GM12878 (cell line): Measurements from ENCODE around the gene DNAJC9. TPM values are rescaled to one million over a fixed set of nuclear protein-coding genes. Genes with fewer than 3 reads are reported as not detected.

Source experiments
- CBFB ChIP-seq: IDR thresholded peaks from 2 replicates; pipeline ENCODE4 v1.6.1; 2016; ENCODE audit warnings: antibody characterized with exemption, low read depth
- CREB1 ChIP-seq: IDR thresholded peaks from 2 replicates; pipeline ENCODE4 v1.6.1; 2012; ENCODE audit warnings: low read depth, mild to moderate bottlenecking, inconsistent platforms
- EED ChIP-seq: sonication (generic); IDR thresholded peaks from 2 replicates; pipeline ENCODE4 v1.6.1; 2016; ENCODE audit warnings: antibody characterized with exemption, low read depth
- GATAD2B ChIP-seq: fragments of 450-650 bp; conservative IDR thresholded peaks from 2 replicates; pipeline ENCODE4 v1.6.1; 2017; ENCODE audit warnings: low read depth, mild to moderate bottlenecking, moderate library complexity
- HDAC6 ChIP-seq: fragments of 200-600 bp; sonication (generic); IDR thresholded peaks from one replicate; pipeline ENCODE4 v1.8.0; 2017; ENCODE audit warnings: antibody characterized with exemption; ENCODE audit not compliant: unreplicated experiment
- IKZF2 ChIP-seq, 2 experiments: fragments of 450-650 bp; IDR thresholded peaks; 2 replicates each; pipeline ENCODE4 v1.6.1; 2017; ENCODE audit warnings: mild to moderate bottlenecking in 2 of 2, moderate library complexity in 2 of 2
- KDM1A ChIP-seq: fragments of 200-600 bp; sonication (generic); IDR thresholded peaks from 2 replicates; pipeline ENCODE4 v1.6.1; 2016; ENCODE audit warnings: borderline replicate concordance
- LARP7 ChIP-seq: fragments of 450-650 bp; IDR thresholded peaks from 2 replicates; pipeline ENCODE4 v1.6.1; 2017; ENCODE audit warnings: mild to moderate bottlenecking
- MTA3 ChIP-seq: IDR thresholded peaks from 2 replicates; pipeline ENCODE4 v1.6.1; 2012; ENCODE audit warnings: low read length, inconsistent platforms, borderline replicate concordance
- NR2C1 ChIP-seq: fragments of 450-650 bp; IDR thresholded peaks from 2 replicates; pipeline ENCODE4 v1.6.1; 2017; ENCODE audit warnings: antibody characterized with exemption, mild to moderate bottlenecking, moderate library complexity
- SMAD5 ChIP-seq: IDR thresholded peaks from 2 replicates; pipeline ENCODE4 v1.6.1; 2016; ENCODE audit warnings: antibody characterized with exemption, low read depth
- SREBF1 ChIP-seq: IDR thresholded peaks from 2 replicates; pipeline ENCODE4 v1.6.1; 2012; ENCODE audit warnings: mild to moderate bottlenecking, low read length
- SREBF2 ChIP-seq: IDR thresholded peaks from 2 replicates; pipeline ENCODE4 v1.6.1; 2012; ENCODE audit warnings: mild to moderate bottlenecking, low read length
- TAF1 ChIP-seq: IDR thresholded peaks from 2 replicates; pipeline ENCODE4 v1.6.1; 2011; ENCODE audit warnings: mild to moderate bottlenecking, low read depth, low read length, borderline replicate concordance
- TCF12 ChIP-seq: IDR thresholded peaks from 2 replicates; pipeline ENCODE4 v1.6.1; 2011; ENCODE audit warnings: low read depth, mild to moderate bottlenecking, low read length
- ZNF217 ChIP-seq: fragments of 450-650 bp; IDR thresholded peaks from 2 replicates; pipeline ENCODE4 v1.6.1; 2017; ENCODE audit warnings: antibody characterized with exemption, mild to moderate bottlenecking
- polyA plus RNA-seq, 11 experiments: library from polyadenylated mRNA; depleted of rRNA in 4 of 11; unstranded in 6 of 11; stranded (reverse) in 5 of 11; fragments of >200 nt; fragmentation: Nextera tagmentation in 4 of 11; fragmentation: Illumina TruSeq in 1 of 11; extraction: Ambion mirVana in 4 of 11; extraction: Trizol in 1 of 11; gene quantifications; 1 replicate in 1 of 11; 2 replicates in 10 of 11; pipeline versions ENCODE4 v1.2.1 to v1.2.3, GENCODE V29; 2011 to 2016; ENCODE audit warnings: inconsistent platforms in 2 of 11, missing spikeins in 2 of 11, low read depth in 1 of 11
- total RNA-seq, 4 experiments: library from RNA; depleted of rRNA in 3 of 4; stranded (reverse); fragments of >200 nt in 3 of 4; fragmentation: Illumina TruSeq in 1 of 4; extraction: Trizol in 1 of 4; gene quantifications; 2 replicates each; pipeline versions ENCODE4 v1.2.1 to v1.2.3, GENCODE V29; 2013 to 2021
- TF ChIP-seq, protein P1 (sequence below): fragments of 450-650 bp; IDR thresholded peaks from 2 replicates; pipeline ENCODE4 v1.6.1; 2017; ENCODE audit warnings: mild to moderate bottlenecking
- TF ChIP-seq, protein P2 (sequence below): fragments of 150-350 bp; IDR thresholded peaks from 2 replicates; pipeline ENCODE4 v1.6.1; 2014; ENCODE audit warnings: mild to moderate bottlenecking, low read depth, low read length
- TF ChIP-seq, protein P3 (sequence below): fragments of 450-650 bp; IDR thresholded peaks from 2 replicates; pipeline ENCODE4 v1.6.1; 2017; ENCODE audit warnings: mild to moderate bottlenecking, moderate library complexity
- TF ChIP-seq, protein P4 (sequence below): IDR thresholded peaks from 2 replicates; pipeline ENCODE4 v1.6.1; 2012; ENCODE audit warnings: low read length, inconsistent platforms
- TF ChIP-seq, protein P5 (sequence below): IDR thresholded peaks from 2 replicates; pipeline ENCODE4 v1.6.1; 2012; ENCODE audit warnings: low read depth, low read length, improper control_type of control experiment

The DNAJC9 gene
- total and polyA plus RNA-seq, 10 of the 15 experiments (the other 5 are each of a cell fraction or from before 2014, with no cell fraction given): 15.0 to 72.9 (median 41.8) TPM

DNA sequence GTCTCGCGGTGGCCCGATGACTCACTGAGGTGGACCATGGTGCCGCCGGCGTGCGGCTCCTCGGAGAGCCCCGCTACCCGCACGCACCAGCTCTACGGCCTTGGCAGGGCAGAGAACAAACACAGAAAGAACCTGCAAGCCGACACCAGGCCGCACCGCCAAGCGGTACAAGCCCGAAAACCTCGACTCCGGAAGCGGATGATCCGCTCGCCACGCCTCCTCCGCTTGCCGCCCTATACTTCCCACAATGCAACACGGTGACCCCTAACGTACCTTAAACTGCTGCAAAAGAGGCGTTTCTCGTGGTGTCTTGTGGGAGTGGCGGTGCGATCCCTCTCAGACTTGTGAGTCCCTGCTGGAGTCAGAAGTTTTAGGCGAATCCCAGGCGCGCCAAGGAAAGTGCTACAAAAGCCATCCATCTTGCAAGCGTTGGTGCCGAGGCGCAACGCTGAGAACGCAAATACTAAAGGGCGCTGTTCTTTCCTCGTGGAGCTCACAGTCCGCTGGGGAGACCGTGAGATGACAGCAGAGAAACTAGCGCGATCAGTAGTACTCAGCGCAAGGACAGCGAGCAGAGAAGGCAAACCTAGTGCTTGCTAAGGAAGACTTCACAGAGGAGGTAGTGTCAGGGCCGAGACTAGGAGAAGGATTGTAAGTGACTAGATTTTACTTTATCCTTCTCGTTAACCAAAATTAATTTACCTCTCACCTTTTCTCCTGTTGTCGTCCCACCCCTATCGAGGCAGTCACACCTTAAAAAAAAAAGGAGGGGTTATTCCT is 5.6 kb upstream of the DNAJC9 start, which contains the start of gene MRPS16 (continued):
- TF ChIP-seq HDAC6 (no peak), TAF1 (peak; percentile 75; the same call in 1 of the 2 replicates), SREBF1 (no peak), MTA3 (no peak), KDM1A (no peak), GATAD2B (peak; percentile 93), IKZF2 (IDR thresholded peaks at IDR 0.05) (peak in 1 of 2 experiments; percentile 70; a peak in 3 of 4 replicates), SREBF2 (no peak), TCF12 (no peak), CREB1 (peak; percentile 87), EED (peak; percentile 68; the same call in 1 of the 2 replicates), NR2C1 (peak; percentile 97), LARP7 (0 out of 2 replicates have a peak, but pooled peaks have one; percentile 43), SMAD5 (peak; percentile 71; the same call in 1 of the 2 replicates), CBFB (peak; percentile 92; the same call in 1 of the 2 replicates), ZNF217 (no peak)
- TF ChIP-seq, protein P1, sequence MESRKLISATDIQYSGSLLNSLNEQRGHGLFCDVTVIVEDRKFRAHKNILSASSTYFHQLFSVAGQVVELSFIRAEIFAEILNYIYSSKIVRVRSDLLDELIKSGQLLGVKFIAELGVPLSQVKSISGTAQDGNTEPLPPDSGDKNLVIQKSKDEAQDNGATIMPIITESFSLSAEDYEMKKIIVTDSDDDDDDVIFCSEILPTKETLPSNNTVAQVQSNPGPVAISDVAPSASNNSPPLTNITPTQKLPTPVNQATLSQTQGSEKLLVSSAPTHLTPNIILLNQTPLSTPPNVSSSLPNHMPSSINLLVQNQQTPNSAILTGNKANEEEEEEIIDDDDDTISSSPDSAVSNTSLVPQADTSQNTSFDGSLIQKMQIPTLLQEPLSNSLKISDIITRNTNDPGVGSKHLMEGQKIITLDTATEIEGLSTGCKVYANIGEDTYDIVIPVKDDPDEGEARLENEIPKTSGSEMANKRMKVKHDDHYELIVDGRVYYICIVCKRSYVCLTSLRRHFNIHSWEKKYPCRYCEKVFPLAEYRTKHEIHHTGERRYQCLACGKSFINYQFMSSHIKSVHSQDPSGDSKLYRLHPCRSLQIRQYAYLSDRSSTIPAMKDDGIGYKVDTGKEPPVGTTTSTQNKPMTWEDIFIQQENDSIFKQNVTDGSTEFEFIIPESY: no peak
- TF ChIP-seq, protein P2, sequence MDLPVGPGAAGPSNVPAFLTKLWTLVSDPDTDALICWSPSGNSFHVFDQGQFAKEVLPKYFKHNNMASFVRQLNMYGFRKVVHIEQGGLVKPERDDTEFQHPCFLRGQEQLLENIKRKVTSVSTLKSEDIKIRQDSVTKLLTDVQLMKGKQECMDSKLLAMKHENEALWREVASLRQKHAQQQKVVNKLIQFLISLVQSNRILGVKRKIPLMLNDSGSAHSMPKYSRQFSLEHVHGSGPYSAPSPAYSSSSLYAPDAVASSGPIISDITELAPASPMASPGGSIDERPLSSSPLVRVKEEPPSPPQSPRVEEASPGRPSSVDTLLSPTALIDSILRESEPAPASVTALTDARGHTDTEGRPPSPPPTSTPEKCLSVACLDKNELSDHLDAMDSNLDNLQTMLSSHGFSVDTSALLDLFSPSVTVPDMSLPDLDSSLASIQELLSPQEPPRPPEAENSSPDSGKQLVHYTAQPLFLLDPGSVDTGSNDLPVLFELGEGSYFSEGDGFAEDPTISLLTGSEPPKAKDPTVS: no peak
- TF ChIP-seq, protein P3, sequence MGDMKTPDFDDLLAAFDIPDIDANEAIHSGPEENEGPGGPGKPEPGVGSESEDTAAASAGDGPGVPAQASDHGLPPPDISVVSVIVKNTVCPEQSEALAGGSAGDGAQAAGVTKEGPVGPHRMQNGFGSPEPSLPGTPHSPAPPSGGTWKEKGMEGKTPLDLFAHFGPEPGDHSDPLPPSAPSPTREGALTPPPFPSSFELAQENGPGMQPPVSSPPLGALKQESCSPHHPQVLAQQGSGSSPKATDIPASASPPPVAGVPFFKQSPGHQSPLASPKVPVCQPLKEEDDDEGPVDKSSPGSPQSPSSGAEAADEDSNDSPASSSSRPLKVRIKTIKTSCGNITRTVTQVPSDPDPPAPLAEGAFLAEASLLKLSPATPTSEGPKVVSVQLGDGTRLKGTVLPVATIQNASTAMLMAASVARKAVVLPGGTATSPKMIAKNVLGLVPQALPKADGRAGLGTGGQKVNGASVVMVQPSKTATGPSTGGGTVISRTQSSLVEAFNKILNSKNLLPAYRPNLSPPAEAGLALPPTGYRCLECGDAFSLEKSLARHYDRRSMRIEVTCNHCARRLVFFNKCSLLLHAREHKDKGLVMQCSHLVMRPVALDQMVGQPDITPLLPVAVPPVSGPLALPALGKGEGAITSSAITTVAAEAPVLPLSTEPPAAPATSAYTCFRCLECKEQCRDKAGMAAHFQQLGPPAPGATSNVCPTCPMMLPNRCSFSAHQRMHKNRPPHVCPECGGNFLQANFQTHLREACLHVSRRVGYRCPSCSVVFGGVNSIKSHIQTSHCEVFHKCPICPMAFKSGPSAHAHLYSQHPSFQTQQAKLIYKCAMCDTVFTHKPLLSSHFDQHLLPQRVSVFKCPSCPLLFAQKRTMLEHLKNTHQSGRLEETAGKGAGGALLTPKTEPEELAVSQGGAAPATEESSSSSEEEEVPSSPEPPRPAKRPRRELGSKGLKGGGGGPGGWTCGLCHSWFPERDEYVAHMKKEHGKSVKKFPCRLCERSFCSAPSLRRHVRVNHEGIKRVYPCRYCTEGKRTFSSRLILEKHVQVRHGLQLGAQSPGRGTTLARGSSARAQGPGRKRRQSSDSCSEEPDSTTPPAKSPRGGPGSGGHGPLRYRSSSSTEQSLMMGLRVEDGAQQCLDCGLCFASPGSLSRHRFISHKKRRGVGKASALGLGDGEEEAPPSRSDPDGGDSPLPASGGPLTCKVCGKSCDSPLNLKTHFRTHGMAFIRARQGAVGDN: 0 out of 2 replicates have a peak, but pooled peaks have one; percentile 22
- TF ChIP-seq, protein P4, sequence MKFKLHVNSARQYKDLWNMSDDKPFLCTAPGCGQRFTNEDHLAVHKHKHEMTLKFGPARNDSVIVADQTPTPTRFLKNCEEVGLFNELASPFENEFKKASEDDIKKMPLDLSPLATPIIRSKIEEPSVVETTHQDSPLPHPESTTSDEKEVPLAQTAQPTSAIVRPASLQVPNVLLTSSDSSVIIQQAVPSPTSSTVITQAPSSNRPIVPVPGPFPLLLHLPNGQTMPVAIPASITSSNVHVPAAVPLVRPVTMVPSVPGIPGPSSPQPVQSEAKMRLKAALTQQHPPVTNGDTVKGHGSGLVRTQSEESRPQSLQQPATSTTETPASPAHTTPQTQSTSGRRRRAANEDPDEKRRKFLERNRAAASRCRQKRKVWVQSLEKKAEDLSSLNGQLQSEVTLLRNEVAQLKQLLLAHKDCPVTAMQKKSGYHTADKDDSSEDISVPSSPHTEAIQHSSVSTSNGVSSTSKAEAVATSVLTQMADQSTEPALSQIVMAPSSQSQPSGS: no peak
- TF ChIP-seq, protein P5, sequence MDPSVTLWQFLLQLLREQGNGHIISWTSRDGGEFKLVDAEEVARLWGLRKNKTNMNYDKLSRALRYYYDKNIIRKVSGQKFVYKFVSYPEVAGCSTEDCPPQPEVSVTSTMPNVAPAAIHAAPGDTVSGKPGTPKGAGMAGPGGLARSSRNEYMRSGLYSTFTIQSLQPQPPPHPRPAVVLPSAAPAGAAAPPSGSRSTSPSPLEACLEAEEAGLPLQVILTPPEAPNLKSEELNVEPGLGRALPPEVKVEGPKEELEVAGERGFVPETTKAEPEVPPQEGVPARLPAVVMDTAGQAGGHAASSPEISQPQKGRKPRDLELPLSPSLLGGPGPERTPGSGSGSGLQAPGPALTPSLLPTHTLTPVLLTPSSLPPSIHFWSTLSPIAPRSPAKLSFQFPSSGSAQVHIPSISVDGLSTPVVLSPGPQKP: peak; percentile 42
